ENCODE results near the gene LCLAT1.

- TF ChIP-seq EP300 (IDR thresholded peaks at IDR 0.05; ENCODE audit: borderline replicate concordance in 1 of 2, low read depth in 1 of 2, low read length in 1 of 2) (no peak), GABPA (IDR thresholded peaks at IDR 0.05; ENCODE audit: low read depth) (no peak), MXI1 (IDR thresholded peaks at IDR 0.05; ENCODE audit: low read depth, low read length) (no peak), RCOR1 (IDR thresholded peaks at IDR 0.05; ENCODE audit: low read length) (no peak), NFIC (IDR thresholded peaks at IDR 0.05; ENCODE audit: borderline replicate concordance) (no peak), CTCF (IDR thresholded peaks at IDR 0.05) (no peak), PBX3 (IDR thresholded peaks at IDR 0.05) (no peak), REST (IDR thresholded peaks at IDR 0.05; ENCODE audit: low read depth, low read length) (no peak), FOXM1 (IDR thresholded peaks at IDR 0.05; ENCODE audit: low read depth) (no peak), ZBTB33 (IDR thresholded peaks at IDR 0.05; ENCODE audit: borderline replicate concordance, low read depth) (no peak), JUND (IDR thresholded peaks at IDR 0.05) (no peak)
Measured at GRCh38 chr2:30670453-30670852, 223.4 kb downstream of the LCLAT1 start.
